ENCODE measurements around the gene AKAP13. TPM values are rescaled to one million over a fixed set of nuclear protein-coding genes. Genes with fewer than 3 reads are reported as not detected.

Gene AKAP13
- polyA plus RNA-seq, 1 donor from 2014 or later: 10.0 TPM

DNA sequence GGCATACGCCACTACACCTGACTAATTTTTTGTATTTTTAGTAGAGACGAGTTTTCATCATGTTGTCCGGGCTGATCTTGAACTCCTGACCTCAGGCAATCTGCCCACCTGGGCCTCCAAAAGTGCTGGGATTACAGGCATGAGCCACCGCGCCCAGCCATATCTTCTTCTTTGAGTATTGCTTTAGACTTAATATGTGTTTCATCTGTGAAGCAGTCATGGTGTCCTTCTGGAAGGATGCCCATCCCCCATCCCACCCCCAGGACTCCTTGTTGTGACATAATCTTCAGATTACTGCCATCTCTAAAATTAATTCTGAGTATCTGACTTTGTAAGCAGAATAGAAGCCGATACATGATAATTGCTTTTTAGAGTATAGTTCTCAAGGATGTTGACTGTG, 356.7 kb downstream of the AKAP13 start:
- no peak overlapping the region for H3K4me2 ChIP-seq (ENCODE audit: low read length)
- H3K4me3 ChIP-seq (ENCODE audit: low read length): no peak overlapping the region
- H2AFZ ChIP-seq (ENCODE audit: low read depth, low read length): no peak overlapping the region
- TF ChIP-seq POLR2AphosphoS5 (IDR thresholded peaks at IDR 0.05): no peak
- TF ChIP-seq, protein P1, sequence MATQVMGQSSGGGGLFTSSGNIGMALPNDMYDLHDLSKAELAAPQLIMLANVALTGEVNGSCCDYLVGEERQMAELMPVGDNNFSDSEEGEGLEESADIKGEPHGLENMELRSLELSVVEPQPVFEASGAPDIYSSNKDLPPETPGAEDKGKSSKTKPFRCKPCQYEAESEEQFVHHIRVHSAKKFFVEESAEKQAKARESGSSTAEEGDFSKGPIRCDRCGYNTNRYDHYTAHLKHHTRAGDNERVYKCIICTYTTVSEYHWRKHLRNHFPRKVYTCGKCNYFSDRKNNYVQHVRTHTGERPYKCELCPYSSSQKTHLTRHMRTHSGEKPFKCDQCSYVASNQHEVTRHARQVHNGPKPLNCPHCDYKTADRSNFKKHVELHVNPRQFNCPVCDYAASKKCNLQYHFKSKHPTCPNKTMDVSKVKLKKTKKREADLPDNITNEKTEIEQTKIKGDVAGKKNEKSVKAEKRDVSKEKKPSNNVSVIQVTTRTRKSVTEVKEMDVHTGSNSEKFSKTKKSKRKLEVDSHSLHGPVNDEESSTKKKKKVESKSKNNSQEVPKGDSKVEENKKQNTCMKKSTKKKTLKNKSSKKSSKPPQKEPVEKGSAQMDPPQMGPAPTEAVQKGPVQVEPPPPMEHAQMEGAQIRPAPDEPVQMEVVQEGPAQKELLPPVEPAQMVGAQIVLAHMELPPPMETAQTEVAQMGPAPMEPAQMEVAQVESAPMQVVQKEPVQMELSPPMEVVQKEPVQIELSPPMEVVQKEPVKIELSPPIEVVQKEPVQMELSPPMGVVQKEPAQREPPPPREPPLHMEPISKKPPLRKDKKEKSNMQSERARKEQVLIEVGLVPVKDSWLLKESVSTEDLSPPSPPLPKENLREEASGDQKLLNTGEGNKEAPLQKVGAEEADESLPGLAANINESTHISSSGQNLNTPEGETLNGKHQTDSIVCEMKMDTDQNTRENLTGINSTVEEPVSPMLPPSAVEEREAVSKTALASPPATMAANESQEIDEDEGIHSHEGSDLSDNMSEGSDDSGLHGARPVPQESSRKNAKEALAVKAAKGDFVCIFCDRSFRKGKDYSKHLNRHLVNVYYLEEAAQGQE (IDR thresholded peaks at IDR 0.05; ENCODE audit: borderline replicate concordance): no peak
- TF ChIP-seq MXI1 (conservative IDR thresholded peaks at IDR 0.05; ENCODE audit: poor library complexity, severe bottlenecking): no peak
- TF ChIP-seq RAD21 (conservative IDR thresholded peaks at IDR 0.05): no peak
- TF ChIP-seq, protein P2, sequence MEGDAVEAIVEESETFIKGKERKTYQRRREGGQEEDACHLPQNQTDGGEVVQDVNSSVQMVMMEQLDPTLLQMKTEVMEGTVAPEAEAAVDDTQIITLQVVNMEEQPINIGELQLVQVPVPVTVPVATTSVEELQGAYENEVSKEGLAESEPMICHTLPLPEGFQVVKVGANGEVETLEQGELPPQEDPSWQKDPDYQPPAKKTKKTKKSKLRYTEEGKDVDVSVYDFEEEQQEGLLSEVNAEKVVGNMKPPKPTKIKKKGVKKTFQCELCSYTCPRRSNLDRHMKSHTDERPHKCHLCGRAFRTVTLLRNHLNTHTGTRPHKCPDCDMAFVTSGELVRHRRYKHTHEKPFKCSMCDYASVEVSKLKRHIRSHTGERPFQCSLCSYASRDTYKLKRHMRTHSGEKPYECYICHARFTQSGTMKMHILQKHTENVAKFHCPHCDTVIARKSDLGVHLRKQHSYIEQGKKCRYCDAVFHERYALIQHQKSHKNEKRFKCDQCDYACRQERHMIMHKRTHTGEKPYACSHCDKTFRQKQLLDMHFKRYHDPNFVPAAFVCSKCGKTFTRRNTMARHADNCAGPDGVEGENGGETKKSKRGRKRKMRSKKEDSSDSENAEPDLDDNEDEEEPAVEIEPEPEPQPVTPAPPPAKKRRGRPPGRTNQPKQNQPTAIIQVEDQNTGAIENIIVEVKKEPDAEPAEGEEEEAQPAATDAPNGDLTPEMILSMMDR (IDR thresholded peaks at IDR 0.05; ENCODE audit: poor library complexity, severe bottlenecking): no peak
- TF ChIP-seq SMC3 (conservative IDR thresholded peaks at IDR 0.05; ENCODE audit: poor library complexity): no peak
- TF ChIP-seq TAF1 (IDR thresholded peaks at IDR 0.05; ENCODE audit: low read depth): no peak
- TF ChIP-seq EP300 (conservative IDR thresholded peaks at IDR 0.05; ENCODE audit: poor library complexity, severe bottlenecking): no peak
- H3K27me3 ChIP-seq (ENCODE audit: insufficient read depth, low read depth, low read length): no peaks in the 10 kb centered on the region
- no peak overlapping the region for H3K27ac ChIP-seq (ENCODE audit: low read length)
- no peak overlapping the region for H3K9ac ChIP-seq (ENCODE audit: low read length)
- no peaks in the 10 kb centered on the region for H4K20me1 ChIP-seq (ENCODE audit: insufficient read depth)
- no peaks in the 10 kb centered on the region for H3K79me2 ChIP-seq (replicated peaks; ENCODE audit: insufficient read depth, low read length)
- peaks cover 4% of the 10 kb centered on the region for H3K36me3 ChIP-seq (ENCODE audit: insufficient read depth, low read length)
- no peaks in the 10 kb centered on the region for H3K9me2 ChIP-seq (ENCODE audit: insufficient read depth, low read length)
- H3F3A ChIP-seq (ENCODE audit: insufficient read depth, low read length, poor library complexity, severe bottlenecking): no peaks in the 10 kb centered on the region
- H3K9me3 ChIP-seq (ENCODE audit: low read length): no peaks in the 10 kb centered on the region

DNA sequence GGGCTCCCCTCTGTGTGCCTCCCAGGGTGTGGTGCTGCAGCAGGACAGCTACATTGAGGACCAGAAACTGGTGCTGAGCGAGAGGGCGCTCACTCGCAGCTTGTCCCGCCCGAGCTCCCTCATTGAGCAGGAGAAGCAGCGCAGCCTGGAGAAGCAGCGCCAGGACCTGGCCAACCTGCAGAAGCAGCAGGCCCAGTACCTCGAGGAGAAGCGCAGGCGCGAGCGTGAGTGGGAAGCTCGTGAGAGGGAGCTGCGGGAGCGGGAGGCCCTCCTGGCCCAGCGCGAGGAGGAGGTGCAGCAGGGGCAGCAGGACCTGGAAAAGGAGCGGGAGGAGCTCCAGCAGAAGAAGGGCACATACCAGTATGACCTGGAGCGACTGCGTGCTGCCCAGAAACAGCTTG, 360.6 kb downstream of the AKAP13 start:
- TF ChIP-seq POLR2AphosphoS5 (IDR thresholded peaks at IDR 0.05) (no peak), TAF1 (IDR thresholded peaks at IDR 0.05; ENCODE audit: low read depth) (no peak), MXI1 (conservative IDR thresholded peaks at IDR 0.05; ENCODE audit: poor library complexity, severe bottlenecking) (no peak), EP300 (conservative IDR thresholded peaks at IDR 0.05; ENCODE audit: poor library complexity, severe bottlenecking) (no peak), SMC3 (conservative IDR thresholded peaks at IDR 0.05; ENCODE audit: poor library complexity) (no peak), EZH2 (IDR thresholded peaks at IDR 0.05; ENCODE audit: borderline replicate concordance, insufficient read depth, low read length, poor library complexity, severe bottlenecking) (no peak), RAD21 (conservative IDR thresholded peaks at IDR 0.05) (no peak)
- TF ChIP-seq, protein P1 (IDR thresholded peaks at IDR 0.05; ENCODE audit: borderline replicate concordance): no peak
- TF ChIP-seq, protein P2 (IDR thresholded peaks at IDR 0.05; ENCODE audit: poor library complexity, severe bottlenecking): no peak
- no peak overlapping the region for H3K27ac ChIP-seq (ENCODE audit: low read length)
- no peaks in the 10 kb centered on the region for H3F3A ChIP-seq (ENCODE audit: insufficient read depth, low read length, poor library complexity, severe bottlenecking)
- H3K27me3 ChIP-seq (ENCODE audit: insufficient read depth, low read depth, low read length): no peaks in the 10 kb centered on the region
- no peak overlapping the region for H3K4me2 ChIP-seq (ENCODE audit: low read length)
- H3K79me2 ChIP-seq (replicated peaks; ENCODE audit: insufficient read depth, low read length): no peaks in the 10 kb centered on the region
- no peak overlapping the region for H3K9ac ChIP-seq (ENCODE audit: low read length)
- no peaks in the 10 kb centered on the region for H3K9me2 ChIP-seq (ENCODE audit: insufficient read depth, low read length)
- H3K36me3 ChIP-seq (ENCODE audit: insufficient read depth, low read length): no peaks in the 10 kb centered on the region
- no peaks in the 10 kb centered on the region for H4K20me1 ChIP-seq (ENCODE audit: insufficient read depth)
- H2AFZ ChIP-seq (ENCODE audit: low read depth, low read length): no peak overlapping the region
- H3K9me3 ChIP-seq (ENCODE audit: low read length): no peaks in the 10 kb centered on the region
- H3K4me3 ChIP-seq (ENCODE audit: low read length): no peak overlapping the region

Data from neural cell (in vitro differentiated cells).